K562 (cell line): ENCODE measurements around the gene USF2. TPM values are rescaled to one million over a fixed set of nuclear protein-coding genes. Genes with fewer than 3 reads are reported as not detected.
A peak's percentile ranks its signal among the peaks of the same experiment; 100 is the strongest.

Experiments used
- ARNT ChIP-seq, 2 experiments: fragments of 450-650 bp; IDR thresholded peaks; 2 replicates each; pipeline ENCODE4 v1.6.1; 2016; ENCODE audit warnings: mild to moderate bottlenecking in 1 of 2
- CHD4 ChIP-seq: fragments of 200-600 bp; sonication (generic); IDR thresholded peaks from 3 replicates; pipeline ENCODE4 v1.6.1; 2012; ENCODE audit warnings: low read depth, mild to moderate bottlenecking, mixed read lengths, low read length, inconsistent platforms; ENCODE audit not compliant: insufficient read depth, insufficient replicate concordance, poor library complexity, severe bottlenecking
- HLTF ChIP-seq: fragments of 450-650 bp; IDR thresholded peaks from 2 replicates; pipeline ENCODE4 v1.6.1; 2016
- MYBL2 ChIP-seq, 2 experiments: fragments of 450-650 bp in 1 of 2; sonication (generic) in 1 of 2; formaldehyde crosslinking in 1 of 2; IDR thresholded peaks; 2 replicates each; pipeline versions ENCODE4 v1.6.1 to v1.8.1; 2017 to 2022; ENCODE audit warnings: borderline replicate concordance in 1 of 2, inconsistent platforms in 1 of 2, low read depth in 1 of 2, mild to moderate bottlenecking in 1 of 2, missing genetic modification reagents in 1 of 2, moderate library complexity in 1 of 2
- NRF1 ChIP-seq, 2 experiments: fragments of 450-650 bp; IDR thresholded peaks in 1 of 2; conservative IDR thresholded peaks in 1 of 2; 2 replicates each; pipeline ENCODE4 v1.6.1; 2014; ENCODE audit warnings: mild to moderate bottlenecking in 2 of 2
- TBL1XR1 ChIP-seq, 2 experiments: IDR thresholded peaks; 2 replicates each; pipeline ENCODE4 v1.6.1; 2012; ENCODE audit warnings: improper control_type of control experiment in 2 of 2, low read length in 2 of 2, mild to moderate bottlenecking in 1 of 2
- U2AF2 ChIP-seq: fragments of 200-400 bp; formaldehyde crosslinking; optimal IDR thresholded peaks from 2 replicates; pipeline ENCODE3; 2017; ENCODE audit warnings: low read depth, mild to moderate bottlenecking, low read length
- polyA plus RNA-seq, 8 experiments: library from polyadenylated mRNA; depleted of rRNA in 4 of 8; stranded (reverse) in 5 of 8; unstranded in 3 of 8; fragments of >200 nt; fragmentation: Nextera tagmentation in 2 of 8; fragmentation: Illumina TruSeq in 1 of 8; extraction: Ambion mirVana in 2 of 8; extraction: Trizol in 1 of 8; gene quantifications; 2 replicates each; pipeline versions ENCODE4 v1.2.1 to v1.2.3, GENCODE V29; 2011 to 2014; ENCODE audit warnings: inconsistent platforms in 1 of 8, missing spikeins in 1 of 8
- total RNA-seq, 7 experiments: library from RNA; depleted of rRNA in 6 of 7; stranded (reverse); fragments of >200 nt in 6 of 7; fragmentation: Illumina TruSeq in 2 of 7; extraction: Trizol in 2 of 7; gene quantifications; 2 replicates each; pipeline versions ENCODE4 v1.2.1 to v1.2.3, GENCODE V29; 2011 to 2021; ENCODE audit warnings: low replicate concordance in 1 of 7
- TF ChIP-seq, protein P1 (sequence below): fragments of 250-450 bp; sonication (Bioruptor Pico); IDR thresholded peaks from 2 replicates; pipeline ENCODE4 v1.4.0; 2020; ENCODE audit warnings: borderline replicate concordance
- TF ChIP-seq, protein P2 (sequence below): fragments of 450-650 bp; IDR thresholded peaks from 2 replicates; pipeline ENCODE4 v1.6.1; 2016; ENCODE audit warnings: low read depth, mild to moderate bottlenecking, moderate library complexity
- TF ChIP-seq, protein P3 (sequence below): sonication (generic); IDR thresholded peaks from 2 replicates; pipeline ENCODE4 v1.6.1; 2016

USF2 gene
- total and polyA plus RNA-seq, 9 of the 15 experiments (the other 6 are each of a cell fraction or from before 2014, with no cell fraction given), result 0.27 to 93.7 (median 58.4) TPM

DNA sequence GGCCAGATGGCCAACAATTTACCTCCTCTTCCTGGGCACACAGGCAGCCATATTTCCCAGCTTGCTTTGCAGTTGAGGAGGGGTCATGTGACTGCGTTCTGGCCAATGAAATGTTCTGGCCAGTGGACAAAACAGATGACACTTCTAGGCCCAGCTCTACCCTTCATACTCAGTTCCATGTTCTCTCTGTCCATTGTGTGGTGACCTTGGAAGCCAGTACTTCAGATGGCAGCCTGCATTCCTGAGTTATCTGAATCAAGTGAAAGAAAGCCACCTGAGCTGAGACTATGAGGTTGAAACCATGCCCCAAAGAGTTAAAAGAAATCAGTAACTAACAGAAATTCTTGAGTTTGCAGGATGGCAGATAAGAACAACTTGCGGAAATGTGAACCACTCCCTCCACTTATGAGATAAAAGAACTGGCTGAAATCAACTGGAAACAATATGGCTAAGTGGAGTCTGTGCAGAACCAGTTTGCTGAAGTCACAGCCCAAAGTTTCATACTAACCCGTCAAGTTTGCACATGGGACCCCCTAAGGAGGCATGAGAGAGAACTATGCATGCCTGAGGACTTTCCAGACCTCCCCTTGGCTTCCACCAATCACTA, 48.3 kb upstream of the USF2 start (continued):
- TF ChIP-seq, protein P1, sequence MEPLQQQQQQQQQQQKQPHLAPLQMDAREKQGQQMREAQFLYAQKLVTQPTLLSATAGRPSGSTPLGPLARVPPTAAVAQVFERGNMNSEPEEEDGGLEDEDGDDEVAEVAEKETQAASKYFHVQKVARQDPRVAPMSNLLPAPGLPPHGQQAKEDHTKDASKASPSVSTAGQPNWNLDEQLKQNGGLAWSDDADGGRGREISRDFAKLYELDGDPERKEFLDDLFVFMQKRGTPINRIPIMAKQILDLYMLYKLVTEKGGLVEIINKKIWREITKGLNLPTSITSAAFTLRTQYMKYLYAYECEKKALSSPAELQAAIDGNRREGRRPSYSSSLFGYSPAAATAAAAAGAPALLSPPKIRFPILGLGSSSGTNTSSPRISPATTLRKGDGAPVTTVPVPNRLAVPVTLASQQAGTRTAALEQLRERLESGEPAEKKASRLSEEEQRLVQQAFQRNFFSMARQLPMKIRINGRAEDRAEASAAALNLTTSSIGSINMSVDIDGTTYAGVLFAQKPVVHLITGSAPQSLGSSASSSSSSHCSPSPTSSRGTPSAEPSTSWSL (CRISPR knock-in tag), result peak; percentile 23; the same call in 1 of the 2 replicates
- TF ChIP-seq CHD4 (peak; percentile 2), TBL1XR1 (IDR thresholded peaks at IDR 0.05; ENCODE audit: low read length in 2 of 2) (peak; percentile 23 to 90; a peak in 3 of 4 replicates), MYBL2 (IDR thresholded peaks at IDR 0.05; ENCODE audit: low read depth) (peak; percentile 47; the same call in 1 of the 2 replicates), MYBL2 (CRISPR knock-in tag; IDR thresholded peaks at IDR 0.05; ENCODE audit: borderline replicate concordance) (no peak), NRF1 (conservative IDR thresholded peaks at IDR 0.05 in 1 of 2, IDR thresholded peaks at IDR 0.05 in 1 of 2) (peak; percentile 35 to 48; a peak in 2 of 4 replicates), HLTF (peak; percentile 63; the same call in 1 of the 2 replicates), ARNT (IDR thresholded peaks at IDR 0.05) (peak; percentile 85 to 92), U2AF2 (no peak)
- TF ChIP-seq, protein P2, sequence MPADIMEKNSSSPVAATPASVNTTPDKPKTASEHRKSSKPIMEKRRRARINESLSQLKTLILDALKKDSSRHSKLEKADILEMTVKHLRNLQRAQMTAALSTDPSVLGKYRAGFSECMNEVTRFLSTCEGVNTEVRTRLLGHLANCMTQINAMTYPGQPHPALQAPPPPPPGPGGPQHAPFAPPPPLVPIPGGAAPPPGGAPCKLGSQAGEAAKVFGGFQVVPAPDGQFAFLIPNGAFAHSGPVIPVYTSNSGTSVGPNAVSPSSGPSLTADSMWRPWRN, result peak; percentile 80
- TF ChIP-seq, protein P3, sequence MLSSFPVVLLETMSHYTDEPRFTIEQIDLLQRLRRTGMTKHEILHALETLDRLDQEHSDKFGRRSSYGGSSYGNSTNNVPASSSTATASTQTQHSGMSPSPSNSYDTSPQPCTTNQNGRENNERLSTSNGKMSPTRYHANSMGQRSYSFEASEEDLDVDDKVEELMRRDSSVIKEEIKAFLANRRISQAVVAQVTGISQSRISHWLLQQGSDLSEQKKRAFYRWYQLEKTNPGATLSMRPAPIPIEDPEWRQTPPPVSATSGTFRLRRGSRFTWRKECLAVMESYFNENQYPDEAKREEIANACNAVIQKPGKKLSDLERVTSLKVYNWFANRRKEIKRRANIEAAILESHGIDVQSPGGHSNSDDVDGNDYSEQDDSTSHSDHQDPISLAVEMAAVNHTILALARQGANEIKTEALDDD, result 0 out of 2 replicates have a peak, but pooled peaks have one; percentile 54
